Measurements from ENCODE around the gene LAMA4.

GRCh38 chr6:112266331-112266730 is 12.0 kb upstream of the LAMA4 start:
- TF ChIP-seq GATA3 (IDR thresholded peaks at IDR 0.05; ENCODE audit: low read depth, low read length) (no peak), GATA2 (IDR thresholded peaks at IDR 0.05; ENCODE audit: low read depth, low read length) (no peak)
